ENCODE results near the gene LPP. TPM values are rescaled to one million over a fixed set of nuclear protein-coding genes. Genes with fewer than 3 reads are reported as not detected.

LPP gene
- total and polyA plus RNA-seq, 9 of the 15 experiments (the other 6 are each of a cell fraction or from before 2014, with no cell fraction given), result 0.07 to 0.18 TPM; not detected in 7

- ATAC-seq, result no peak
- ChIA-PET CTCF (ENCODE audit: low intra/inter-chr PET ratio) (no interaction called here), POLR2A (interaction anchor here (1.2 to 1.3 kb wide), 2 partner anchors 9 to 34 kb away, joined by 3 to 7 read pairs; no protein-coding TSS in a partner anchor)
- TF ChIP-seq ZNF551 (CRISPR knock-in tag; IDR thresholded peaks at IDR 0.05) (no peak), GTF2E2 (tag; IDR thresholded peaks at IDR 0.05) (no peak)
- no peak for FAIRE-seq
- WGBS (ENCODE audit: insufficient coverage, low coverage, missing lambda C conversion rate), result 0% methylated on average over 7 of the region's 7 CpGs
- no peak for DNase-seq (ENCODE audit: extremely low read depth in 1 of 4, low spot score in 3 of 4)
- no peak overlapping the region for H3K4me2 ChIP-seq (ENCODE audit: insufficient read depth, low read length)
- H3K9me3 ChIP-seq (replicated peaks; ENCODE audit: control insufficient read depth, insufficient read depth, low read depth, low read length), result no peaks in the 10 kb centered on the region
- H2AFZ ChIP-seq (ENCODE audit: low read depth, low read length), result no peak overlapping the region
- H3K36me3 ChIP-seq (ENCODE audit: control insufficient read depth, insufficient read depth, low read length), result no peaks in the 10 kb centered on the region
- intact Hi-C loops (cut with micrococcal nuclease) (no loop called here), in situ Hi-C loops (cut with MboI) (no loop called here)
- BruUV-seq (replicated peaks), result no TSS peak
- H3K9ac ChIP-seq (ENCODE audit: insufficient read depth in 1 of 2, low read depth in 2 of 2, low read length in 2 of 2), result no peak overlapping the region
- no peaks in the 10 kb centered on the region for H3K79me2 ChIP-seq (ENCODE audit: control insufficient read depth, insufficient read depth, low read length)
- H3K9me1 ChIP-seq (ENCODE audit: control insufficient read depth, insufficient read depth, low read length), result no peaks in the 10 kb centered on the region
- no peaks in the 10 kb centered on the region for H3K27me3 ChIP-seq (ENCODE audit: control insufficient read depth in 2 of 2, insufficient read depth in 2 of 2, low read length in 2 of 2)
- H3K4me1 ChIP-seq (replicated peaks in 1 of 2; ENCODE audit: control insufficient read depth in 2 of 2, insufficient read depth in 2 of 2, low read length in 2 of 2), result no peaks in the 10 kb centered on the region
- H3K27ac ChIP-seq (ENCODE audit: extremely low read depth, low read depth, low read length), result no peak overlapping the region
- no peaks in the 10 kb centered on the region for H4K20me1 ChIP-seq (replicated peaks; ENCODE audit: control insufficient read depth, insufficient read depth, low read length)
- no peak overlapping the region for H3K4me3 ChIP-seq
Observed at GRCh38 chr3:188264226-188265207, 110.6 kb downstream of the LPP start.

- ATAC-seq (no peak), FAIRE-seq (no peak), DNase-seq (ENCODE audit: extremely low read depth in 1 of 4, low spot score in 3 of 4) (no peak)
- no peaks in the 10 kb centered on the region for H3K27me3 ChIP-seq (ENCODE audit: control insufficient read depth in 2 of 2, insufficient read depth in 2 of 2, low read length in 2 of 2)
- no peak for TF ChIP-seq ETV5 (CRISPR knock-in tag; IDR thresholded peaks at IDR 0.05; ENCODE audit: low read depth)
- WGBS (ENCODE audit: insufficient coverage, low coverage, missing lambda C conversion rate), result 0% methylated on average over 10 of the region's 10 CpGs
- no peak overlapping the region for H2AFZ ChIP-seq (ENCODE audit: low read depth, low read length)
- H3K4me3 ChIP-seq, result no peak overlapping the region
- ChIA-PET CTCF (ENCODE audit: low intra/inter-chr PET ratio) (no interaction called here), POLR2A (no interaction called here)
- H3K9ac ChIP-seq (ENCODE audit: insufficient read depth in 1 of 2, low read depth in 2 of 2, low read length in 2 of 2), result no peak overlapping the region
- intact Hi-C loops (cut with micrococcal nuclease) (no loop called here), in situ Hi-C loops (cut with MboI) (no loop called here)
- H3K79me2 ChIP-seq (ENCODE audit: control insufficient read depth, insufficient read depth, low read length), result no peaks in the 10 kb centered on the region
- H3K9me3 ChIP-seq (replicated peaks; ENCODE audit: control insufficient read depth, insufficient read depth, low read depth, low read length), result no peaks in the 10 kb centered on the region
- H4K20me1 ChIP-seq (replicated peaks; ENCODE audit: control insufficient read depth, insufficient read depth, low read length), result no peaks in the 10 kb centered on the region
- no peaks in the 10 kb centered on the region for H3K9me1 ChIP-seq (ENCODE audit: control insufficient read depth, insufficient read depth, low read length)
- no peak overlapping the region for H3K4me2 ChIP-seq (ENCODE audit: insufficient read depth, low read length)
- H3K4me1 ChIP-seq (replicated peaks in 1 of 2; ENCODE audit: control insufficient read depth in 2 of 2, insufficient read depth in 2 of 2, low read length in 2 of 2), result no peaks in the 10 kb centered on the region
- no peaks in the 10 kb centered on the region for H3K36me3 ChIP-seq (ENCODE audit: control insufficient read depth, insufficient read depth, low read length)
- no TSS peak for BruUV-seq (replicated peaks)
- H3K27ac ChIP-seq (ENCODE audit: extremely low read depth, low read depth, low read length), result no peak overlapping the region
Observed at GRCh38 chr3:188266562-188267274, 112.8 kb downstream of the LPP start.

All from K562 (cell line).